HepG2 (cell line): ENCODE results near the gene GPR37L1. TPM values are rescaled to one million over a fixed set of nuclear protein-coding genes. Genes with fewer than 3 reads are reported as not detected.

ENCODE experiments used
- ARNT2 ChIP-seq: sonication (generic); formaldehyde crosslinking; IDR thresholded peaks from 2 replicates; pipeline ENCODE4 v1.8.0; 2022; ENCODE audit warnings: mild to moderate bottlenecking, low read depth, missing genetic modification reagents, moderate library complexity
- KDM6A ChIP-seq: IDR thresholded peaks from 2 replicates; pipeline ENCODE4 v1.6.1; 2016; ENCODE audit warnings: low read depth
- TP53 ChIP-seq: sonication (generic); formaldehyde crosslinking; conservative IDR thresholded peaks from 2 replicates; pipeline ENCODE4 v1.4.0; 2020; ENCODE audit warnings: missing genetic modification reagents
- ZFY ChIP-seq: sonication (generic); formaldehyde crosslinking; IDR thresholded peaks from 2 replicates; pipeline ENCODE4 v1.4.0; 2020; ENCODE audit warnings: missing genetic modification reagents
- ZIK1 ChIP-seq: sonication (generic); formaldehyde crosslinking; IDR thresholded peaks from 2 replicates; pipeline ENCODE4 v1.5.0; 2020; ENCODE audit warnings: mild to moderate bottlenecking, low read depth, missing genetic modification reagents, borderline replicate concordance
- ZNF441 ChIP-seq: sonication (generic); formaldehyde crosslinking; IDR thresholded peaks from 2 replicates; pipeline ENCODE4 v1.7.0; 2021; ENCODE audit warnings: missing genetic modification reagents, borderline replicate concordance
- polyA plus RNA-seq, 8 experiments: library from polyadenylated mRNA; depleted of rRNA in 3 of 8; stranded (reverse) in 7 of 8; unstranded in 1 of 8; fragments of >200 nt; fragmentation: Illumina TruSeq in 4 of 8; extraction: Trizol in 4 of 8; gene quantifications; 2 replicates each; pipeline versions ENCODE4 v1.2.1 to v1.2.3, GENCODE V29; 2011 to 2016; ENCODE audit warnings: low read depth in 4 of 8, missing spikeins in 1 of 8, mixed read lengths in 1 of 8; ENCODE audit not compliant: insufficient read depth in 1 of 8
- total RNA-seq, 5 experiments: library from RNA; depleted of rRNA; stranded (reverse); fragments of >200 nt; fragmentation: Illumina TruSeq; extraction: Trizol; gene quantifications; 2 replicates each; pipeline ENCODE4 v1.2.3, GENCODE V29; 2016; ENCODE audit warnings: low read depth in 1 of 5
- TF ChIP-seq, protein P1 (sequence below): sonication (generic); formaldehyde crosslinking; IDR thresholded peaks from 2 replicates; pipeline ENCODE4 v1.4.0; 2020; ENCODE audit warnings: mild to moderate bottlenecking, missing genetic modification reagents
- TF ChIP-seq, protein P2 (sequence below): sonication (generic); formaldehyde crosslinking; IDR thresholded peaks from 2 replicates; pipeline ENCODE4 v1.4.0; 2020; ENCODE audit warnings: missing genetic modification reagents

The GPR37L1 gene
- total and polyA plus RNA-seq, 2 of the 13 experiments (the other 11 are each of a cell fraction or from before 2014, with no cell fraction given), result 0.13 TPM; not detected in 1

DNA sequence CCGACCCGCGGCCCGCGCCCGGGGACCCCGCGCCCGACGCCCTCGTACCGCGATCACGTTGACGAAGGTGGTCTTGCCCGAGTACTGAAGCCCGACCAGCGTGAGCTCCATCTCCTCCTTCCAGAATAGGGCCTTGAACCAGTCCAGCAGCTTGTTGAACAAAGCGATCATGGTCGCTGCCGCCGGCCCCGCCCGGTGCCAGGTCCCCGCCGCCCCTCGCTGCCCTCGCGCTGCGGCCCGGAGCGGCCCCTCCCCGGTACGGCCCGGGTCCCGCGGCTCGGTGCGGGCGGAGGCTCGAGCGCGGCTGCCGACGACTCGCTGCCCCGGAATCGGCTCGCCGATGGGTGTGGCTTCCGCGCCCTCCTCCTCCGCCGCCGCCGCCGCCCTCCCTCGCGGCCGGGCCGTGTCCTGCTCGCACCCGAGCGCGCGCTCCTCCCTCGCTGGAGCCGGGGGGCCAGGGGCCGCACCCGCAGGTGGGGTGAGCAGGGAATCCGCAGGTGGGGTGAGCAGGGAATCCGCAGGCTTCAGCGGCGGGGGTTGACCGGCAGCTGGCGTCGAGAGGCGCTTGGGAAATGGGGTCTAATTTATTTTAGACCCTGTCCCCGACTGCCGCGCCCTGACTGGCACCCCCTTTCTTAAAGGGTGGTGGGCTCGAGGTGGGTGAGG, 21.8 kb downstream of the GPR37L1 start, which contains the start of gene ARL8A (continued):
- TF ChIP-seq, protein P1, sequence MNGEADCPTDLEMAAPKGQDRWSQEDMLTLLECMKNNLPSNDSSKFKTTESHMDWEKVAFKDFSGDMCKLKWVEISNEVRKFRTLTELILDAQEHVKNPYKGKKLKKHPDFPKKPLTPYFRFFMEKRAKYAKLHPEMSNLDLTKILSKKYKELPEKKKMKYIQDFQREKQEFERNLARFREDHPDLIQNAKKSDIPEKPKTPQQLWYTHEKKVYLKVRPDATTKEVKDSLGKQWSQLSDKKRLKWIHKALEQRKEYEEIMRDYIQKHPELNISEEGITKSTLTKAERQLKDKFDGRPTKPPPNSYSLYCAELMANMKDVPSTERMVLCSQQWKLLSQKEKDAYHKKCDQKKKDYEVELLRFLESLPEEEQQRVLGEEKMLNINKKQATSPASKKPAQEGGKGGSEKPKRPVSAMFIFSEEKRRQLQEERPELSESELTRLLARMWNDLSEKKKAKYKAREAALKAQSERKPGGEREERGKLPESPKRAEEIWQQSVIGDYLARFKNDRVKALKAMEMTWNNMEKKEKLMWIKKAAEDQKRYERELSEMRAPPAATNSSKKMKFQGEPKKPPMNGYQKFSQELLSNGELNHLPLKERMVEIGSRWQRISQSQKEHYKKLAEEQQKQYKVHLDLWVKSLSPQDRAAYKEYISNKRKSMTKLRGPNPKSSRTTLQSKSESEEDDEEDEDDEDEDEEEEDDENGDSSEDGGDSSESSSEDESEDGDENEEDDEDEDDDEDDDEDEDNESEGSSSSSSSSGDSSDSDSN (CRISPR knock-in tag), result peak; percentile 37; the same call in 1 of the 2 replicates
- peak; percentile 46; the same call in 1 of the 2 replicates for TF ChIP-seq ARNT2 (CRISPR knock-in tag)
- no peak for TF ChIP-seq KDM6A (CRISPR knock-in tag)
- TF ChIP-seq ZFY (CRISPR knock-in tag), result peak; percentile 56
- 0 out of 2 replicates have a peak, but pooled peaks have one; percentile 8 for TF ChIP-seq ZIK1 (CRISPR knock-in tag)
- TF ChIP-seq, protein P2, sequence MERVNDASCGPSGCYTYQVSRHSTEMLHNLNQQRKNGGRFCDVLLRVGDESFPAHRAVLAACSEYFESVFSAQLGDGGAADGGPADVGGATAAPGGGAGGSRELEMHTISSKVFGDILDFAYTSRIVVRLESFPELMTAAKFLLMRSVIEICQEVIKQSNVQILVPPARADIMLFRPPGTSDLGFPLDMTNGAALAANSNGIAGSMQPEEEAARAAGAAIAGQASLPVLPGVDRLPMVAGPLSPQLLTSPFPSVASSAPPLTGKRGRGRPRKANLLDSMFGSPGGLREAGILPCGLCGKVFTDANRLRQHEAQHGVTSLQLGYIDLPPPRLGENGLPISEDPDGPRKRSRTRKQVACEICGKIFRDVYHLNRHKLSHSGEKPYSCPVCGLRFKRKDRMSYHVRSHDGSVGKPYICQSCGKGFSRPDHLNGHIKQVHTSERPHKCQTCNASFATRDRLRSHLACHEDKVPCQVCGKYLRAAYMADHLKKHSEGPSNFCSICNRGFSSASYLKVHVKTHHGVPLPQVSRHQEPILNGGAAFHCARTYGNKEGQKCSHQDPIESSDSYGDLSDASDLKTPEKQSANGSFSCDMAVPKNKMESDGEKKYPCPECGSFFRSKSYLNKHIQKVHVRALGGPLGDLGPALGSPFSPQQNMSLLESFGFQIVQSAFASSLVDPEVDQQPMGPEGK (CRISPR knock-in tag), result 0 out of 2 replicates have a peak, but pooled peaks have one; percentile 19
- TF ChIP-seq TP53 (CRISPR knock-in tag), result no peak
- TF ChIP-seq ZNF441, result 0 out of 2 replicates have a peak, but pooled peaks have one; percentile 39
